GM12864 (cell line): ENCODE results near the gene PCNX2.
"Not testable (repeated sequence)": the region's sequence is repeated elsewhere in the genome, so short reads cannot be mapped to it uniquely, and the experiment has no call there.

Source experiments
- DNase-seq: peaks from one replicate; pipeline ENCODE4 v3.0.0-alpha.2; 2011; ENCODE audit warnings: low read depth
- H3K4me3 ChIP-seq: 2 replicates; pipeline ENCODE4 v1.5.1; 2011; ENCODE audit warnings: mild to moderate bottlenecking, low read depth, low read length, control low read depth
- TF ChIP-seq, protein P1 (sequence below): IDR thresholded peaks from 2 replicates; pipeline ENCODE4 v1.5.1; 2011; ENCODE audit warnings: low read depth, mild to moderate bottlenecking, moderate library complexity, low read length, control low read depth, inconsistent platforms; ENCODE audit errors: missing control alignments

Gene PCNX2

DNA sequence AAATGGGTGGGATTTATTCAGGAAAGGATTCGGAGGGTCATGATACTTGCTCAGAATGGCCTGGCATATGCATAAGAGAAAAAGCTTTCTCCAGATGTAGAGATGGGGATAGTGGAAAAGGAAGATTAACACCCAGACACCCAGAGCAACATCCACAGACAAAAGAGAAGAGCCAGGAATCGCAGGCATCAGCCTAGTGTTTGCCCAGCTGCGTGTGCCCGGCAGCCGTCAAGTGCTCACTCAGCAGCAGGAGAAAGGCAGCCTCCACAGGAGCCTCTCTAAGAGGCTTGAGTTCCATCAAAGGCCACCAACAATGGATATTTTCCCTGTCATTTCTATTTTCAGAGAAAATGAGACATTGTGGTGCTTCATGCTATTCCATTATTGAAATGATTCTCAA lies 290.4 kb downstream of the PCNX2 start:
- TF ChIP-seq, protein P1, sequence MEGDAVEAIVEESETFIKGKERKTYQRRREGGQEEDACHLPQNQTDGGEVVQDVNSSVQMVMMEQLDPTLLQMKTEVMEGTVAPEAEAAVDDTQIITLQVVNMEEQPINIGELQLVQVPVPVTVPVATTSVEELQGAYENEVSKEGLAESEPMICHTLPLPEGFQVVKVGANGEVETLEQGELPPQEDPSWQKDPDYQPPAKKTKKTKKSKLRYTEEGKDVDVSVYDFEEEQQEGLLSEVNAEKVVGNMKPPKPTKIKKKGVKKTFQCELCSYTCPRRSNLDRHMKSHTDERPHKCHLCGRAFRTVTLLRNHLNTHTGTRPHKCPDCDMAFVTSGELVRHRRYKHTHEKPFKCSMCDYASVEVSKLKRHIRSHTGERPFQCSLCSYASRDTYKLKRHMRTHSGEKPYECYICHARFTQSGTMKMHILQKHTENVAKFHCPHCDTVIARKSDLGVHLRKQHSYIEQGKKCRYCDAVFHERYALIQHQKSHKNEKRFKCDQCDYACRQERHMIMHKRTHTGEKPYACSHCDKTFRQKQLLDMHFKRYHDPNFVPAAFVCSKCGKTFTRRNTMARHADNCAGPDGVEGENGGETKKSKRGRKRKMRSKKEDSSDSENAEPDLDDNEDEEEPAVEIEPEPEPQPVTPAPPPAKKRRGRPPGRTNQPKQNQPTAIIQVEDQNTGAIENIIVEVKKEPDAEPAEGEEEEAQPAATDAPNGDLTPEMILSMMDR = no peak
- DNase-seq = no peak
- H3K4me3 ChIP-seq = no peak overlapping the region

DNA sequence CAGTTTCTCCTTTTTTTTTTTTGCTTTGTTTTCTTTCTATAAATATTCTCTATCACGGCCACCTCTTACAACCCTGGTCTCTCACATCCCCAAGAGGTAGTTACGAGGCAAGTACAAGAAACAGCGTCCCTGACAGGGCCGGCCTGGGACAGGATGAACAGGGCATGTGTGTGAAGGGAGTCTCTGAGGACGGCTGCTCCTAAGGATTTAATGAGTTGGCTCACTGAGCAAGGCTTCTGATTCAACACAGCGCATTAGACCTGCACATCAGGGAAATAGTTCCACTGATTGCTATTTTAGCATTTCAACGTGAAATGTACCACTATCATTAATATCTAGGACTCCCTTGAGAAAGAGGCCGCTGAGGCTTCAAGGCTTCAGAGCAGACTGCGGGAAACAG lies 291.1 kb downstream of the PCNX2 start:
- H3K4me3 ChIP-seq = no peak overlapping the region
- TF ChIP-seq, protein P1 = no peak
- DNase-seq = no peak

DNA sequence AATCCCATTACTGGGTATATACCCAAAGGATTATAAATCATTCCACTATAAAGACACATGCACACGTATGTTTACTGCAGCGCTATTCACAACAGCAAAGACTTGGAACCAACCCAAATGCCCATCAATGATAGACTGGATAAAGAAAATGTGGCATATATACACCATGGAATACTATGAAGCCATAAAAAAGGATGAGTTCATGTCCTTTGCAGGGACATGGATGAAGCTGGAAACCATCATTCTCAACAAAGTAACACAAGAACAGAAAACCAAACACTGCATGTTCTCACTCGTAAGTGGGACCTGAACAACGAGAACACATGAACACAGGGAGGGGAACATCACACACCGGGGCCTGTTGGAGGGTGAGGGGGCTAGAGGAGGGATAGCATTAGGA lies 291.9 kb downstream of the PCNX2 start:
- DNase-seq, H3K4me3 ChIP-seq: not testable (repeated sequence)

DNA sequence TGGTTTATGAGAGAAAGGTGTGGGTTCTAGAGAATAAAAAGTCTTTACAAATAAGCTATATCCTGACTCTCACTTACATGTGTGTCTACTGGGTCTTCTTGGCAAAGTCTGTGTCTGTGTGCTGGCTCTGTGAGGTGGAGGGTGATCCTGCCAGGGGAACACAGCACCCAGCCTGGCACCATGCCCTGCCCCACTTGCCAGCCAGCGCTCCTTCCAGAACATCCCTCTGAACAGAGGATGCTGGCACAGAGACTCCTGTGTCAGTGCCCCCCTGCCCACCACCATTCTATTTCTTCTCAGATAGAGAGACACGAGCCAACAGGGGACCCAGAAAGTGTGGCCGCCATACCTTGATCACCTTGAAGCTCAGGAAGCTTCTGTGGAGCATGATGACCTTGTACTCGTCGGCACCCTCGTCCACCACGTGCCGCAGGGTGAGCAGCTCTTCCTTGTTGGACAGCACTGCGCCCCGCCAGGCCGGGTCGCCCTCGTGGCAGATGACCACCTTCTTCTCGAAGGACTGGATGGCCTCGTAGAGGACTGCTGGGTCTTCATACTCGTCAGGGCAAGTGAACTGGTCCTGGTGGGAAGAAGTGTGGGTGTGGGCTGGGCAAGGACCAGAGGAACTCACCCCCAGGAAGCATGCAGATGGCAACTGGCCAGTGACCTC lies 295.4 kb downstream of the PCNX2 start:
- no peak for DNase-seq
- no peak overlapping the region for H3K4me3 ChIP-seq
- TF ChIP-seq, protein P1 = no peak

DNA sequence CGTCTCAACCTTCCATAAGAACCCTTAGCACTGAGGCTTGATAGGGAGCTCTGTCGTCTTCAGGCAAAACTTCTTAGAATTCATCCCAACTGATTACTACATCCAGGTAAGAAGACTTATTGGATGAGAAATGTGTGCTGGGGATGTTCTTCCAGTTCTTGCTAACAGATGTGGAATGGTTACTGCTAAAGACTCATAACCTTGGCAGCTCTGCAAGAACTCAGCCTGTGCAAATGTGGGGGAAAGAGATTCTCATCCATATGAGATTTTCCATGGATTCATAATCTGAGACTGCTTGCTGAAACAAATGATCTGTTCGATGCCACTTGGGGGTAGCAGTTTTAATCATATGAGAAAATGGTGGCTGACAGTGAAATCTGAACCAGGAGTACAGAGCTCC lies 296.9 kb downstream of the PCNX2 start:
- TF ChIP-seq, protein P1 = no peak
- no peak overlapping the region for H3K4me3 ChIP-seq
- no peak for DNase-seq

DNA sequence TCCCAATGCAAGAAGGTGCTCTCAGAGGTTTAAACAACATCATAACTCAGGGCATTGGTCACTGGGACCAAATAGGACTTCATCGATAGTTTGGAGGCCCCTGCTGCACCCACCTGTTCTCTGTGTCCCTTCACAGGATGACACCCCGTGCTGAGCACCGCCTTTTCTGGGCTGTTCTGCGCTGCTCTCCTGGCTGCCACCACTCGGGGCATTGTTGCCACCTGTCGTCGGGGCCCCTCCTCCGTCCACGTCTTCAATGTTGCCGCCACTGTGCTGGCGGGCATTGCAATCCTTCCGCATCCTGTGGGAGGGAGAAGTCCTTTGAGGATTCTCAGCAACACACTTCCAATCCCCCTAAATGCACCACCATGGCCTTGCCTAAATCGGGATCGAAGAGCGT lies 297.4 kb downstream of the PCNX2 start:
- no peak for DNase-seq
- H3K4me3 ChIP-seq = no peak overlapping the region
- TF ChIP-seq, protein P1 = no peak

DNA sequence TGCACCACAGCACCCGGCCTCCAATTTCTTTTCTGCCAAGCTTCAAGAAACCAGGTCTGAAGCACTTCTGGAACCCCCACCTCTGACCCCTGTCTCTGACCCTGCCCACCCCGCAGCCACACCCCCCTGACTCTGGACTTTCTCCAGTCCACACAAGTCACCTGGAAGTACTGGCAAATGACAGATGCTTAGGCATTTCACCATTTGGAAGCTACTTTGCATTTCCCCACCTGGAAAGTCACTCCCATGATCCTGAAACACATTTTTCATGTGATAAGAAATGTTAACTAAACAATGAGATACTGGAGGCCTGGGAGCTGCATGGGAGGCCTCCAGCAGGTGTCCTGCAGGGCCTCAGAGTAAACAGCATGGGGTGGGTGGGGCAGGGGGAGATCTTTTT lies 299.4 kb downstream of the PCNX2 start:
- TF ChIP-seq, protein P1 = no peak
- no peak overlapping the region for H3K4me3 ChIP-seq
- no peak for DNase-seq
